ENCODE measurements around the gene TYRP1.

Gene TYRP1

DNA sequence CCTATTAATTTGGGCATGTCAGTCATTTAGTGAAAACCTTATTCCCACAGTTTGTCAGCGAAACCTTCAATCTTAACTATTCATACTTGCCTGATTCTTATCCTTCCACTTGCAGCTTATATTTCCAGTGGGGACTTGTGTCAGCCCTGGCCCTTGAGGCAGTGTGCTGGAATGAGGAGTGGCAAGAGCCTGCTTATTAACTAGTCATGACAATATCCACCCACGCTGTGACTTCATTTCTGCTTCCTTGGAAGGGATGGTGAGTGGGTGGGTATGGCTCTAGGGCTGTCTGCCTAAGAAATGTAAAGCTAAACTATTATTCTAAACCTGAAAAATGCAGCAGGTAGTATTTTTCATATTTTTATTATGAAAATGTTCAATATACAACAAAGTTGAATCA lies 47.7 kb downstream of the TYRP1 start:
- Mint-ChIP-seq H3K36me3 (no peaks in the 10 kb centered on the region), H3K4me1 (no peaks in the 10 kb centered on the region), H3K9me3 (peaks cover 6% of the 10 kb centered on the region), H3K27me3 (no peaks in the 10 kb centered on the region), H3K27ac (no peak overlapping the region), H3K4me3 (no peak overlapping the region)

DNA sequence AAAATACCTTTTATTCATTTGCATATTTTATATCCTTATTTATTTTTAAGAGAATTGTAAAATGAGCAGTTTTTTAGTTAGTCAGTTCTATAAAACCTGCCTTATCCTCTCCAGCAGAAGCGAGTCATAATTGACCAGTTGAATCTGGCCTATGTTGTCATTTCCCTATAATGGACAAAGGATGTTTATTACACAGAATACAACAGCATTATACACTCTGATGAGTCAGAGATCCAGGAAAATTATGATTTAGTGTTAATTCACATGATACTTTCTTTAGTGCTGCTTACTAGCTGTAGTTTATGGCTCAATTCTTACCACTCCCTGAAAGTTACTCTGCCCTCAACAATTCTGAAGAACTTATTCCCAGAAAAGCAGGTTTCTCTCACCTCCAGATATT lies 54.8 kb downstream of the TYRP1 start:
- Mint-ChIP-seq H3K27ac (no peak overlapping the region), H3K4me1 (no peaks in the 10 kb centered on the region), H3K4me3 (no peak overlapping the region), H3K27me3 (no peaks in the 10 kb centered on the region), H3K9me3 (peaks cover 11% of the 10 kb centered on the region), H3K36me3 (no peaks in the 10 kb centered on the region)

DNA sequence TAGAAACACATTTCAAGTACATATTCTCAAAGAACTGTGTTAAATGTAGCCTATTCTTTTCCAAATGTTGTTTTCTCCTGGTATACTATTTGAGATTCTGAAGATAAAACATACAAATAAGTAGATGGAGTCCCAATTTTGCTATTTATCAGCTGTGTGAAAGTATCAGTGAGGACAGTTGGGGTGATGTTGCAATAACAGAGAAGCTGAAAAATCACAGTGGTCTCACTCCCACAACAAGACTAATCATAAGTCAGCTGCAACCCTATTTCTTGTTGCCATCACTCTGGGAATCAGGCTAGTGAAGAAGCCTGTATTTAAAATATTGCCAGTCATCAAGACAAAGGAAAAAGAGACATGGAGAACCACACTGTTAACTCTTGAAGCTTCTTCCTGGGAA lies 55.8 kb downstream of the TYRP1 start:
- no peaks in the 10 kb centered on the region for H3K36me3 Mint-ChIP-seq
- no peaks in the 10 kb centered on the region for H3K4me1 Mint-ChIP-seq
- no peak overlapping the region for H3K4me3 Mint-ChIP-seq
- peaks cover 7% of the 10 kb centered on the region for H3K9me3 Mint-ChIP-seq
- H3K27me3 Mint-ChIP-seq, result no peaks in the 10 kb centered on the region
- no peak overlapping the region for H3K27ac Mint-ChIP-seq

- no peak overlapping the region for H3K4me3 Mint-ChIP-seq
- H3K4me1 Mint-ChIP-seq, result no peaks in the 10 kb centered on the region
- peaks cover 10% of the 10 kb centered on the region for H3K9me3 Mint-ChIP-seq
- no peaks in the 10 kb centered on the region for H3K27me3 Mint-ChIP-seq
- no peaks in the 10 kb centered on the region for H3K36me3 Mint-ChIP-seq
- H3K27ac Mint-ChIP-seq, result no peak overlapping the region
Observed at GRCh38 chr9:12753931-12754330, 60.7 kb downstream of the TYRP1 start.

DNA sequence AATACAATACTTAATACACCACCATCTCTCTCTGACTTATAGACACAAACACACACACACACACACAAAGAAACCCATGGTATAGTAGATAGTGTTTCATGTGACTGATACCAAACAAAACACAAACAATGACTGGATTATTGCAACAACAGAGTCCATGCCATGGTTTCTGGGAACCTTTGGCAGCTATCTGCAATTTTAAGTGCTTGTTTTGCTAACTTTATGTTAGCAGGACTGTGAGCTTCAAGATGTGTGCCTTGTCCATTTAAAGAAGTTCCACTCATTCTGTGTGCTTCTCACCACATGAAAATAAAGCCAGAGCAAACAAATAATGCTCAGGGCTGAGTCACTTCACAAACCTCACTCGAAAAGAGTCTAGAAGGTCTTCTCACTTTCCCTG lies 66.6 kb downstream of the TYRP1 start:
- no peaks in the 10 kb centered on the region for H3K27me3 Mint-ChIP-seq
- H3K4me1 Mint-ChIP-seq, result no peaks in the 10 kb centered on the region
- H3K4me3 Mint-ChIP-seq, result no peak overlapping the region
- H3K9me3 Mint-ChIP-seq, result peaks cover 29% of the 10 kb centered on the region
- no peak overlapping the region for H3K27ac Mint-ChIP-seq
- no peaks in the 10 kb centered on the region for H3K36me3 Mint-ChIP-seq
